ENCODE measurements around the gene VPS11. TPM values are rescaled to one million over a fixed set of nuclear protein-coding genes. Genes with fewer than 3 reads are reported as not detected.

Gene VPS11
- polyA plus RNA-seq, 4 donors: 26.0 to 56.4 (median 40.9) TPM

- DNase-seq (no peak), FAIRE-seq (no peak)
- H3K9me3 ChIP-seq (ENCODE audit: control insufficient read depth in 2 of 2, insufficient read depth in 1 of 2, low read depth in 1 of 2, low read length in 1 of 2): no peaks in the 10 kb centered on the region
- peaks cover under 1 to 9% (median under 1%) of the 10 kb centered on the region in 3 donors for H3K4me1 ChIP-seq (ENCODE audit: control insufficient read depth in 3 of 3, insufficient read depth in 2 of 3, low read depth in 1 of 3, low read length in 2 of 3)
- H3K27me3 ChIP-seq (ENCODE audit: control insufficient read depth in 3 of 3, insufficient read depth in 3 of 3, low read length in 3 of 3): no peaks in the 10 kb centered on the region
- WGBS, 3 donors: 81 to 92% (median 87%) methylated on average over 5 of the region's 5 CpGs
- no peak overlapping the region for H3K4me3 ChIP-seq (ENCODE audit: low read depth in 1 of 3, low read length in 3 of 3)
- peaks cover 28 to 71% (median 38%) of the 10 kb centered on the region in 3 donors for H3K36me3 ChIP-seq (ENCODE audit: control insufficient read depth in 3 of 3, insufficient read depth in 2 of 3, low read depth in 1 of 3, low read length in 3 of 3)
- H3K27ac ChIP-seq (ENCODE audit: low read depth in 1 of 3, low read length in 2 of 3): no peak overlapping the region
Measured at GRCh38 chr11:119114351-119114750, 46.7 kb downstream of the VPS11 start.

- Histone ChIP-seq H3K27ac (ENCODE audit: low read depth in 1 of 3, low read length in 2 of 3) (peak overlapping the region in 2 of 3 donors; percentile 32 to 78), H3K27me3 (ENCODE audit: control insufficient read depth in 3 of 3, insufficient read depth in 3 of 3, low read length in 3 of 3) (no peaks in the 10 kb centered on the region), H3K36me3 (ENCODE audit: control insufficient read depth in 3 of 3, insufficient read depth in 2 of 3, low read depth in 1 of 3, low read length in 3 of 3) (peaks cover 26 to 60% (median 38%) of the 10 kb centered on the region in 3 donors), H3K9me3 (ENCODE audit: control insufficient read depth in 2 of 2, insufficient read depth in 1 of 2, low read depth in 1 of 2, low read length in 1 of 2) (no peaks in the 10 kb centered on the region), H3K4me3 (ENCODE audit: low read depth in 1 of 3, low read length in 3 of 3) (no peak overlapping the region), H3K4me1 (ENCODE audit: control insufficient read depth in 3 of 3, insufficient read depth in 2 of 3, low read depth in 1 of 3, low read length in 2 of 3) (peaks cover 0 to 5% (median 0%) of the 10 kb centered on the region in 3 donors)
- 65 to 82% (median 75%) methylated on average over 24 of the region's 24 CpGs for WGBS, 3 donors
- no peak for FAIRE-seq
- DNase-seq: no peak
Measured at GRCh38 chr11:119115484-119116234, 48.0 kb downstream of the VPS11 start.

GRCh38 chr11:119116235-119116594 is 48.6 kb downstream of the VPS11 start:
- no peaks in the 10 kb centered on the region for H3K9me3 ChIP-seq (ENCODE audit: control insufficient read depth in 2 of 2, insufficient read depth in 1 of 2, low read depth in 1 of 2, low read length in 1 of 2)
- H3K27me3 ChIP-seq (ENCODE audit: control insufficient read depth in 3 of 3, insufficient read depth in 3 of 3, low read length in 3 of 3): no peaks in the 10 kb centered on the region
- DNase-seq (no peak), FAIRE-seq (no peak)
- 84 to 93% (median 89%) methylated on average over 7 to 10 of the region's 10 CpGs for WGBS, 3 donors
- H3K27ac ChIP-seq (ENCODE audit: low read depth in 1 of 3, low read length in 2 of 3): peak overlapping the region in 1 of 3 donors; percentile 78
- H3K4me3 ChIP-seq (ENCODE audit: low read depth in 1 of 3, low read length in 3 of 3): no peak overlapping the region
- peaks cover 21 to 55% (median 32%) of the 10 kb centered on the region in 3 donors for H3K36me3 ChIP-seq (ENCODE audit: control insufficient read depth in 3 of 3, insufficient read depth in 2 of 3, low read depth in 1 of 3, low read length in 3 of 3)
- H3K4me1 ChIP-seq (ENCODE audit: control insufficient read depth in 3 of 3, insufficient read depth in 2 of 3, low read depth in 1 of 3, low read length in 2 of 3): peaks cover 0 to 8% (median 0%) of the 10 kb centered on the region in 3 donors

- no peak for FAIRE-seq
- 79 to 83% (median 83%) methylated on average over 5 of the region's 5 CpGs for WGBS, 3 donors
- H3K9me3 ChIP-seq (ENCODE audit: control insufficient read depth in 2 of 2, insufficient read depth in 1 of 2, low read depth in 1 of 2, low read length in 1 of 2): no peaks in the 10 kb centered on the region
- DNase-seq: no peak
- no peak overlapping the region for H3K4me3 ChIP-seq (ENCODE audit: low read depth in 1 of 3, low read length in 3 of 3)
- H3K27me3 ChIP-seq (ENCODE audit: control insufficient read depth in 3 of 3, insufficient read depth in 3 of 3, low read length in 3 of 3): no peaks in the 10 kb centered on the region
- H3K36me3 ChIP-seq (ENCODE audit: control insufficient read depth in 3 of 3, insufficient read depth in 2 of 3, low read depth in 1 of 3, low read length in 3 of 3): peaks cover 17 to 51% (median 28%) of the 10 kb centered on the region in 3 donors
- H3K27ac ChIP-seq (ENCODE audit: low read depth in 1 of 3, low read length in 2 of 3): no peak overlapping the region
- peaks cover 0 to 8% (median 0%) of the 10 kb centered on the region in 3 donors for H3K4me1 ChIP-seq (ENCODE audit: control insufficient read depth in 3 of 3, insufficient read depth in 2 of 3, low read depth in 1 of 3, low read length in 2 of 3)
Measured at GRCh38 chr11:119116601-119117000, 49.0 kb downstream of the VPS11 start.

- WGBS, 3 donors: 92 to 95% (median 93%) methylated on average over 3 of the region's 3 CpGs
- peaks cover 16 to 45% (median 24%) of the 10 kb centered on the region in 3 donors for H3K36me3 ChIP-seq (ENCODE audit: control insufficient read depth in 3 of 3, insufficient read depth in 2 of 3, low read depth in 1 of 3, low read length in 3 of 3)
- no peaks in the 10 kb centered on the region for H3K27me3 ChIP-seq (ENCODE audit: control insufficient read depth in 3 of 3, insufficient read depth in 3 of 3, low read length in 3 of 3)
- DNase-seq (no peak), FAIRE-seq (no peak)
- H3K4me1 ChIP-seq (ENCODE audit: control insufficient read depth in 3 of 3, insufficient read depth in 2 of 3, low read depth in 1 of 3, low read length in 2 of 3): peaks cover 0 to 10% (median under 1%) of the 10 kb centered on the region in 3 donors
- H3K9me3 ChIP-seq (ENCODE audit: control insufficient read depth in 2 of 2, insufficient read depth in 1 of 2, low read depth in 1 of 2, low read length in 1 of 2): no peaks in the 10 kb centered on the region
- no peak overlapping the region for H3K4me3 ChIP-seq (ENCODE audit: low read depth in 1 of 3, low read length in 3 of 3)
- H3K27ac ChIP-seq (ENCODE audit: low read depth in 1 of 3, low read length in 2 of 3): no peak overlapping the region
Measured at GRCh38 chr11:119117004-119117706, 49.5 kb downstream of the VPS11 start.

- FAIRE-seq (no peak), DNase-seq (no peak)
- Histone ChIP-seq H3K27ac (ENCODE audit: low read depth in 1 of 3, low read length in 2 of 3) (no peak overlapping the region), H3K4me1 (ENCODE audit: control insufficient read depth in 3 of 3, insufficient read depth in 2 of 3, low read depth in 1 of 3, low read length in 2 of 3) (peaks cover 1 to 15% (median 6%) of the 10 kb centered on the region in 3 donors), H3K27me3 (ENCODE audit: control insufficient read depth in 3 of 3, insufficient read depth in 3 of 3, low read length in 3 of 3) (no peaks in the 10 kb centered on the region), H3K9me3 (ENCODE audit: control insufficient read depth in 2 of 2, insufficient read depth in 1 of 2, low read depth in 1 of 2, low read length in 1 of 2) (no peaks in the 10 kb centered on the region), H3K36me3 (ENCODE audit: control insufficient read depth in 3 of 3, insufficient read depth in 2 of 3, low read depth in 1 of 3, low read length in 3 of 3) (peaks cover 9 to 34% (median 15%) of the 10 kb centered on the region in 3 donors), H3K4me3 (ENCODE audit: low read depth in 1 of 3, low read length in 3 of 3) (no peak overlapping the region)
- WGBS, 3 donors: 95 to 96% (median 96%) methylated on average over 5 of the region's 5 CpGs
Measured at GRCh38 chr11:119118227-119118626, 50.6 kb downstream of the VPS11 start.

- FAIRE-seq: no peak
- peaks cover 9 to 33% (median 17%) of the 10 kb centered on the region in 3 donors for H3K36me3 ChIP-seq (ENCODE audit: control insufficient read depth in 3 of 3, insufficient read depth in 2 of 3, low read depth in 1 of 3, low read length in 3 of 3)
Measured at GRCh38 chr11:119118946-119119345, 51.3 kb downstream of the VPS11 start.

GRCh38 chr11:119120639-119121007 is 53.0 kb downstream of the VPS11 start:
- peak overlapping the region in 2 of 3 donors; percentile 68 to 84 for H3K27ac ChIP-seq (ENCODE audit: low read depth in 1 of 3, low read length in 2 of 3)
- no peaks in the 10 kb centered on the region for H3K27me3 ChIP-seq (ENCODE audit: control insufficient read depth in 3 of 3, insufficient read depth in 3 of 3, low read length in 3 of 3)
- H3K36me3 ChIP-seq (ENCODE audit: control insufficient read depth in 3 of 3, insufficient read depth in 2 of 3, low read depth in 1 of 3, low read length in 3 of 3): peaks cover 5 to 33% (median 14%) of the 10 kb centered on the region in 3 donors
- 10 to 23% (median 20%) methylated on average over 5 of the region's 5 CpGs for WGBS, 3 donors
- peaks cover 1 to 21% (median 6%) of the 10 kb centered on the region in 3 donors for H3K4me1 ChIP-seq (ENCODE audit: control insufficient read depth in 3 of 3, insufficient read depth in 2 of 3, low read depth in 1 of 3, low read length in 2 of 3)
- no peak for FAIRE-seq
- H3K9me3 ChIP-seq (ENCODE audit: control insufficient read depth in 2 of 2, insufficient read depth in 1 of 2, low read depth in 1 of 2, low read length in 1 of 2): no peaks in the 10 kb centered on the region
- no peak for DNase-seq
- H3K4me3 ChIP-seq (ENCODE audit: low read depth in 1 of 3, low read length in 3 of 3): peak overlapping the region in 1 of 3 donors; percentile 60

More at GRCh38 chr11:119118946-119119345, 51.3 kb downstream of the VPS11 start:
- H3K4me3 ChIP-seq (ENCODE audit: low read depth in 1 of 3, low read length in 3 of 3): no peak overlapping the region
- H3K4me1 ChIP-seq (ENCODE audit: control insufficient read depth in 3 of 3, insufficient read depth in 2 of 3, low read depth in 1 of 3, low read length in 2 of 3): peaks cover 1 to 15% (median 6%) of the 10 kb centered on the region in 3 donors
- no peak for DNase-seq
- H3K9me3 ChIP-seq (ENCODE audit: control insufficient read depth in 2 of 2, insufficient read depth in 1 of 2, low read depth in 1 of 2, low read length in 1 of 2): no peaks in the 10 kb centered on the region
- H3K27me3 ChIP-seq (ENCODE audit: control insufficient read depth in 3 of 3, insufficient read depth in 3 of 3, low read length in 3 of 3): no peaks in the 10 kb centered on the region
- no peak overlapping the region for H3K27ac ChIP-seq (ENCODE audit: low read depth in 1 of 3, low read length in 2 of 3)
- whole genome bisulfite sequencing, 3 donors: 93 to 97% (median 95%) methylated on average over 1 of the region's 1 CpG
